SK-N-SH treated with all-trans-retinoic acid at 6 μM for 48 hours (cell line): ENCODE results near the gene RBM38.

Experiments
- ESRRG ChIP-seq: fragments of 250-450 bp; sonication (Bioruptor Pico); IDR thresholded peaks from 2 replicates; pipeline ENCODE4 v1.6.1; 2021; ENCODE audit warnings: mild to moderate bottlenecking
- GLIS3 ChIP-seq: fragments of 250-450 bp; sonication (Bioruptor Pico); IDR thresholded peaks from 2 replicates; pipeline ENCODE4 v1.5.0; 2020; ENCODE audit warnings: mild to moderate bottlenecking, moderate library complexity
- OSR1 ChIP-seq: fragments of 250-450 bp; sonication (Bioruptor Pico); IDR thresholded peaks from 2 replicates; pipeline ENCODE4 v1.8.0; 2022; ENCODE audit warnings: moderate library complexity, mild to moderate bottlenecking, inconsistent platforms
- PATZ1 ChIP-seq: fragments of 250-450 bp; sonication (Bioruptor Pico); IDR thresholded peaks from 2 replicates; pipeline ENCODE4 v1.8.0; 2020; ENCODE audit warnings: mild to moderate bottlenecking, moderate library complexity, borderline replicate concordance
- RARB ChIP-seq: fragments of 250-450 bp; sonication (Bioruptor Pico); IDR thresholded peaks from 2 replicates; pipeline ENCODE4 v1.8.0; 2021; ENCODE audit warnings: mild to moderate bottlenecking, moderate library complexity
- SNAI2 ChIP-seq: fragments of 250-450 bp; sonication (Bioruptor Pico); IDR thresholded peaks from 2 replicates; pipeline ENCODE4 v1.5.0; 2020; ENCODE audit warnings: mild to moderate bottlenecking, moderate library complexity
- ZC3H10 ChIP-seq: fragments of 250-450 bp; sonication (Bioruptor Pico); IDR thresholded peaks from 2 replicates; pipeline ENCODE4 v1.5.1; 2021; ENCODE audit warnings: mild to moderate bottlenecking, moderate library complexity
- ZFP3 ChIP-seq: fragments of 250-450 bp; sonication (Bioruptor Pico); IDR thresholded peaks from 2 replicates; pipeline ENCODE4 v1.5.0; 2020; ENCODE audit warnings: mild to moderate bottlenecking, moderate library complexity
- ZNF70 ChIP-seq: fragments of 450-650 bp; formaldehyde crosslinking; IDR thresholded peaks from 2 replicates; pipeline ENCODE4 v1.5.0; 2020; ENCODE audit warnings: mild to moderate bottlenecking, moderate library complexity

GRCh38 chr20:57402206-57403125 is 11.3 kb downstream of the RBM38 start:
- TF ChIP-seq ZC3H10 (CRISPR knock-in tag) (no peak), ZNF70 (CRISPR knock-in tag) (no peak), SNAI2 (no peak), PATZ1 (CRISPR knock-in tag) (no peak), RARB (no peak), ESRRG (CRISPR knock-in tag) (no peak), GLIS3 (CRISPR knock-in tag) (no peak), OSR1 (CRISPR knock-in tag) (no peak), ZFP3 (CRISPR knock-in tag) (no peak)
